ENCODE results near the gene CEP162. TPM values are rescaled to one million over a fixed set of nuclear protein-coding genes. Genes with fewer than 3 reads are reported as not detected.
"Not testable (repeated sequence)": the region's sequence is repeated elsewhere in the genome, so short reads cannot be mapped to it uniquely, and the experiment has no call there.

The CEP162 gene
- total and polyA plus RNA-seq, 2 experiments from 2014 or later = 4.1 to 13.7 TPM

- H4K20me1 ChIP-seq (ENCODE audit: insufficient read depth, poor library complexity, severe bottlenecking) = no peaks in the 10 kb centered on the region
Measured at GRCh38 chr6:84136364-84137050, 90.9 kb downstream of the CEP162 start.

GRCh38 chr6:84135291-84135690, 92.2 kb downstream of the CEP162 start:
- Histone ChIP-seq H3K4me2 (no peak overlapping the region), H4K20me1 (ENCODE audit: insufficient read depth, poor library complexity, severe bottlenecking) (no peaks in the 10 kb centered on the region), H2AFZ (no peak overlapping the region), H3K4me1 (ENCODE audit: insufficient read depth) (no peaks in the 10 kb centered on the region), H3K9me3 (ENCODE audit: low read depth) (no peaks in the 10 kb centered on the region), H3K36me3 (replicated peaks; ENCODE audit: insufficient read depth, low read depth) (no peaks in the 10 kb centered on the region), H3K4me3 (no peak overlapping the region), H3K27ac (no peak overlapping the region), H3K27me3 (no peaks in the 10 kb centered on the region), H3K9me2 (replicated peaks; ENCODE audit: insufficient read depth) (no peaks in the 10 kb centered on the region), H3K79me2 (no peaks in the 10 kb centered on the region)
- TF ChIP-seq EZH2 (IDR thresholded peaks at IDR 0.05; ENCODE audit: borderline replicate concordance) (no peak), EZH2phosphoT487 (IDR thresholded peaks at IDR 0.05; ENCODE audit: low read depth, severe bottlenecking, unreplicated experiment) (no peak), CTCF (IDR thresholded peaks at IDR 0.05; ENCODE audit: poor library complexity) (no peak)
- 96% methylated on average over 5 of the region's 5 CpGs for WGBS (ENCODE audit: low lambda C conversion rate, missing lambda C conversion rate)
- DNase-seq (ENCODE audit: low spot score) = no peak

More at GRCh38 chr6:84136364-84137050, 90.9 kb downstream of the CEP162 start:
- no peaks in the 10 kb centered on the region for H3K36me3 ChIP-seq (replicated peaks; ENCODE audit: insufficient read depth, low read depth)
- WGBS (ENCODE audit: low lambda C conversion rate, missing lambda C conversion rate) = 98% methylated on average over 4 of the region's 4 CpGs
- H3K9me3 ChIP-seq (ENCODE audit: low read depth) = no peaks in the 10 kb centered on the region
- H3K27me3 ChIP-seq = no peaks in the 10 kb centered on the region
- no peak overlapping the region for H2AFZ ChIP-seq
- TF ChIP-seq CTCF (IDR thresholded peaks at IDR 0.05; ENCODE audit: poor library complexity) = no peak
- no peak for TF ChIP-seq EZH2 (IDR thresholded peaks at IDR 0.05; ENCODE audit: borderline replicate concordance)
- TF ChIP-seq EZH2phosphoT487 (IDR thresholded peaks at IDR 0.05; ENCODE audit: low read depth, severe bottlenecking, unreplicated experiment) = no peak
- H3K79me2 ChIP-seq = no peaks in the 10 kb centered on the region
- H3K9me2 ChIP-seq (replicated peaks; ENCODE audit: insufficient read depth) = no peaks in the 10 kb centered on the region
- no peak overlapping the region for H3K4me3 ChIP-seq
- H3K4me2 ChIP-seq = no peak overlapping the region
- H3K4me1 ChIP-seq (ENCODE audit: insufficient read depth) = no peaks in the 10 kb centered on the region
- DNase-seq (ENCODE audit: low spot score) = no peak
- H3K27ac ChIP-seq = no peak overlapping the region

GRCh38 chr6:84133385-84133784, 94.1 kb downstream of the CEP162 start:
- not testable (repeated sequence) for H3K36me3 ChIP-seq (replicated peaks; ENCODE audit: insufficient read depth, low read depth); H3K9me3 ChIP-seq (ENCODE audit: low read depth); H3K4me3 ChIP-seq; H3K79me2 ChIP-seq; DNase-seq (ENCODE audit: low spot score); H3K9me2 ChIP-seq (replicated peaks; ENCODE audit: insufficient read depth); H2AFZ ChIP-seq; H3K4me2 ChIP-seq; H3K27ac ChIP-seq; H3K4me1 ChIP-seq (ENCODE audit: insufficient read depth); H3K27me3 ChIP-seq; H4K20me1 ChIP-seq (ENCODE audit: insufficient read depth, poor library complexity, severe bottlenecking)
- WGBS (ENCODE audit: low lambda C conversion rate, missing lambda C conversion rate) = 96% methylated on average over 9 of the region's 9 CpGs

- not testable (repeated sequence) for H3K79me2 ChIP-seq; H3K4me3 ChIP-seq; H3K36me3 ChIP-seq (replicated peaks; ENCODE audit: insufficient read depth, low read depth); DNase-seq (ENCODE audit: low spot score); H4K20me1 ChIP-seq (ENCODE audit: insufficient read depth, poor library complexity, severe bottlenecking); H3K9me2 ChIP-seq (replicated peaks; ENCODE audit: insufficient read depth); H3K4me1 ChIP-seq (ENCODE audit: insufficient read depth); H3K27ac ChIP-seq; H2AFZ ChIP-seq; H3K27me3 ChIP-seq; H3K4me2 ChIP-seq; H3K9me3 ChIP-seq (ENCODE audit: low read depth)
- WGBS (ENCODE audit: low lambda C conversion rate, missing lambda C conversion rate) = 96% methylated on average over 1 of the region's 1 CpG
Measured at GRCh38 chr6:84129588-84129987, 97.9 kb downstream of the CEP162 start.

All from hepatocyte (in vitro differentiated cells).